Breast epithelium (tissue), 4 donors: ENCODE results near the gene RBCK1. TPM values are rescaled to one million over a fixed set of nuclear protein-coding genes. Genes with fewer than 3 reads are reported as not detected.
"Not testable (repeated sequence)": the region's sequence is repeated elsewhere in the genome, so short reads cannot be mapped to it uniquely, and the experiment has no call there.

Source experiments
- DNase-seq, 2 donors: peaks; one replicate each; pipeline ENCODE4 v3.0.0-alpha.2; 2019; ENCODE audit warnings: low spot score in 2 of 2
- H3K27ac ChIP-seq, 2 donors: fragments of 200-600 bp; sonication (generic) in 1 of 2; one replicate each; pipeline ENCODE4 v1.5.1; 2016 to 2019; ENCODE audit warnings: mild to moderate bottlenecking in 1 of 2
- H3K27me3 ChIP-seq, 2 donors: fragments of 200-600 bp; sonication (generic) in 1 of 2; one replicate each; pipeline versions ENCODE4 v1.5.1 to v1.6.0; 2017 to 2019; ENCODE audit warnings: control low read depth in 1 of 2, mild to moderate bottlenecking in 1 of 2
- H3K36me3 ChIP-seq: fragments of 200-600 bp; one replicate; pipeline ENCODE4 v1.5.1; 2019
- H3K4me1 ChIP-seq, 2 donors: fragments of 200-600 bp; sonication (generic); one replicate each; pipeline ENCODE4 v1.5.1; 2016 to 2019; ENCODE audit warnings: control low read depth in 1 of 2
- H3K4me3 ChIP-seq, 3 donors: fragments of 200-600 bp; sonication (generic); 1 replicate in 2 of 3; 2 replicates in 1 of 3; pipeline ENCODE4 v1.5.1; 2016 to 2019; ENCODE audit warnings: mild to moderate bottlenecking in 3 of 3, moderate library complexity in 2 of 3
- H3K9me3 ChIP-seq, 2 donors: fragments of 200-600 bp; sonication (generic) in 1 of 2; one replicate each; pipeline ENCODE4 v1.5.1; 2016 to 2019; ENCODE audit warnings: control low read depth in 1 of 2
- CTCF ChIP-seq, 3 donors: fragments of 450-650 bp; IDR thresholded peaks; one replicate each; pipeline ENCODE4 v1.5.1; 2016 to 2017; ENCODE audit warnings: antibody characterized with exemption in 3 of 3, mild to moderate bottlenecking in 3 of 3, moderate library complexity in 3 of 3
- POLR2A ChIP-seq: fragments of 450-650 bp; IDR thresholded peaks from one replicate; pipeline ENCODE4 v1.6.1; 2016; ENCODE audit warnings: antibody characterized with exemption, mild to moderate bottlenecking, moderate library complexity
- POLR2AphosphoS5 ChIP-seq, 3 donors: sonication (generic); formaldehyde crosslinking; IDR thresholded peaks; one replicate each; pipeline ENCODE4 v1.6.1; 2017; ENCODE audit warnings: antibody characterized with exemption in 3 of 3
- intact Hi-C: fragments of 100-400 bp; cut with DNase I; formaldehyde crosslinking; loops from one replicate; pipeline ENCODE4 v1.15.1; 2023; ENCODE audit warnings: low total_unique reads
- total RNA-seq, 3 donors: library from RNA; depleted of rRNA; stranded (reverse); fragments of >200 nt; gene quantifications; one replicate each; pipeline ENCODE4 v1.1.0, GENCODE V29; 2016

Gene RBCK1
- total RNA-seq, 3 donors from 2014 or later: 61.3 to 69.5 (median 66.2) TPM

GRCh38 chr20:382291-383115, 25.6 kb upstream of the RBCK1 start:
- H3K4me3 ChIP-seq: peak overlapping the region; percentile 66 to 92 (median 82)
- intact Hi-C loops: no loop called here

DNA sequence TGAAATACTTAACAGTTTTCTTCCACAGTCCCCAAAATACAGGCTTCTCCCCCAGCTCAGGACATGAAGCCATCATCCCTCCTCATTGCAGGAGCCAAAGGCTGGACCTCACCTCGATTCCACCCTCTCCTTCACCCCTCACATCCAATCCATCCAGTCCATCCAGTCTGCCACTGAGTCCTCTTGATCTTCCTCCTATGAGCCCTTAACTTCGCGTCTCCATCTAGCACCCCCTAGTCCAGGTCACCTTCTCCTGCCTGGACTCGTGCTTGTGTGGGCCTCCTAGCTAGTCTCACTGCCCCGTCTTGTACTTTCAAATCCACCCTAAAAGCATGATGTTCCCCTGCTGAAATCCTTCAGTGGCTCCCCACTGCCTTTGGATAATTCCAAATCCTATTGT, 24.2 kb upstream of the RBCK1 start:
- no peak overlapping the region for H3K27ac ChIP-seq
- H3K36me3 ChIP-seq: no peaks in the 10 kb centered on the region
- no peak for TF ChIP-seq POLR2A
- no peak for TF ChIP-seq POLR2AphosphoS5 (IDR thresholded peaks at IDR 0.05)
- TF ChIP-seq CTCF (IDR thresholded peaks at IDR 0.05): no peak
- intact Hi-C loops: no loop called here
- H3K4me3 ChIP-seq: no peak overlapping the region
- no peaks in the 10 kb centered on the region for H3K4me1 ChIP-seq
- no peaks in the 10 kb centered on the region for H3K9me3 ChIP-seq
- no peak for DNase-seq
- H3K27me3 ChIP-seq: no peaks in the 10 kb centered on the region

More at GRCh38 chr20:382291-383115, 25.6 kb upstream of the RBCK1 start:
- Histone ChIP-seq H3K27me3 (no peaks in the 10 kb centered on the region), H3K9me3 (no peaks in the 10 kb centered on the region), H3K4me1 (no peaks in the 10 kb centered on the region), H3K36me3 (no peaks in the 10 kb centered on the region), H3K27ac (peak overlapping the region; percentile 74 to 91)
- no peak for DNase-seq
- no peak for TF ChIP-seq POLR2A
- no peak for TF ChIP-seq CTCF (IDR thresholded peaks at IDR 0.05)
- TF ChIP-seq POLR2AphosphoS5 (IDR thresholded peaks at IDR 0.05): no peak

DNA sequence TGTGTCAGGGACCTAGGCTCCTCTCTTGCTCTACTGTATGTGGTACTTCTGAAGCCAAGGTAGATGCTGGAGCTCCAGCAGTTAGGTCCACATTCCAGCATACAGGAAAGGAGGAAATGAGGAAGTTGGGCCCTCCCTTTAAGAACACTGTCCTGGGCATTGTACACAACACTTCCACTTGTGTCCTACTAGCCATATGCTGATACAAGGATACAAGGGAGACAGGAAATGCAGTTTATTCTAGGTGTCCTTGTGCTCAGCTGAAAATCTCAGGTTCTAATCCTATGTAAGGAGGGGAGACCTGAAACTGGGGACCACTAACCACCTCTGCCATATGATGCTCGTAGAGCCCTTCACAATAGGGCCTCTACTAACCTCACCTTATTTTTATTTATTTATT, 23.4 kb upstream of the RBCK1 start:
- Histone ChIP-seq H3K4me3 (no peak overlapping the region), H3K27ac (no peak overlapping the region), H3K4me1 (no peaks in the 10 kb centered on the region), H3K9me3 (no peaks in the 10 kb centered on the region), H3K27me3 (no peaks in the 10 kb centered on the region), H3K36me3 (no peaks in the 10 kb centered on the region)
- no peak for DNase-seq
- TF ChIP-seq POLR2AphosphoS5 (IDR thresholded peaks at IDR 0.05) (no peak), POLR2A (no peak), CTCF (IDR thresholded peaks at IDR 0.05) (no peak)
- intact Hi-C loops: no loop called here

GRCh38 chr20:385448-385847, 22.7 kb upstream of the RBCK1 start:
- Histone ChIP-seq H3K9me3 (no peaks in the 10 kb centered on the region), H3K4me1 (no peaks in the 10 kb centered on the region), H3K4me3 (no peak overlapping the region), H3K27ac (no peak overlapping the region), H3K36me3 (no peaks in the 10 kb centered on the region), H3K27me3 (no peaks in the 10 kb centered on the region)
- intact Hi-C loops: no loop called here
- TF ChIP-seq POLR2A (no peak), POLR2AphosphoS5 (IDR thresholded peaks at IDR 0.05) (no peak), CTCF (IDR thresholded peaks at IDR 0.05) (no peak)
- no peak for DNase-seq

DNA sequence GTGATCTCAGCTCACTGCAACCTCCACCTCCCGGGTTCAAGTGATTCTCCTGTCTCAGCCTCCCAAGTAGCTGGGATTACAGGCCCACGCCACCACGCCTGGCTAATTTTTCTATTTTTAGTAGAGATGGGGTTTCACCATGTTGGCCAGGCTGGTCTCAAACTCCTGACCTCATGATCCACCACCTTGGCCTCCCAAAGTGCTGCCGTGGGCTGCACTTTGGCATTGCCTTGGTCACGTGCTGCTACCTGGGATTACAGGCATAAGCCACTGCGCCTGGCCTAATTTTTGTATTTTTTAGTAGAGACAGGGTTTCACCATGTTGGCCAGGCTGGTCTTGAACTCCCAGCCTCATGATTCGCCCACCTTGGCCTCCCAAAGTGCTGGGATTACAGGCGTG, 21.5 kb upstream of the RBCK1 start:
- H3K9me3 ChIP-seq, H3K27ac ChIP-seq, intact Hi-C loops, DNase-seq, H3K4me1 ChIP-seq, H3K4me3 ChIP-seq, H3K36me3 ChIP-seq, H3K27me3 ChIP-seq: not testable (repeated sequence)
